ENCODE data around the gene CHP2. TPM values are rescaled to one million over a fixed set of nuclear protein-coding genes. Genes with fewer than 3 reads are reported as not detected.

CHP2 gene
- polyA plus RNA-seq: 0.07 to 0.22 TPM (median 0.20 TPM) in 3 replicates
- polyA plus RNA-seq (2011; ENCODE audit: low read depth): 1.3 TPM
- polyA plus RNA-seq (2011; cell fraction: cytosol; rRNA removed): 0.09 and 0.10 TPM in 2 replicates
- 0.14 and 0.16 TPM in 2 replicates for polyA plus RNA-seq (2011; cell fraction: nucleus; rRNA removed)
- polyA plus RNA-seq (2012; ENCODE audit: low replicate concordance): 0.08 and 1.3 TPM in 2 replicates
- polyA minus RNA-seq: 0.16 TPM in 1 of 3 replicates, not detected in the others
- polyA minus RNA-seq (2011; cell fraction: cytosol; rRNA and poly(A)+ RNA removed): not detected
- polyA minus RNA-seq (2011; cell fraction: nucleus; rRNA and poly(A)+ RNA removed): 0.21 TPM in 1 of 2 replicates, not detected in the other

- Histone ChIP-seq H3K79me2 (ENCODE audit: control insufficient read depth, insufficient read depth, low read length) (no peaks in the 10 kb centered on the region), H3K9me3 (ENCODE audit: control insufficient read depth, low read depth, low read length) (no peaks in the 10 kb centered on the region), H4K20me1 (ENCODE audit: control insufficient read depth, extremely low read depth, insufficient read depth, low read length) (no peaks in the 10 kb centered on the region), H3K9me1 (ENCODE audit: control insufficient read depth, extremely low read depth, insufficient read depth, low read length) (no peaks in the 10 kb centered on the region), H3K27ac (ENCODE audit: control insufficient read depth, insufficient read depth, low read length) (no peak within 1 kb of the TSS), H2AFZ (ENCODE audit: control insufficient read depth, low read length) (peak within 1 kb of the TSS; percentile 30), H3K36me3 (ENCODE audit: control insufficient read depth in 2 of 2, extremely low read depth in 1 of 2, insufficient read depth in 2 of 2, low read length in 2 of 2) (no peaks in the 10 kb centered on the region), H3K9ac (ENCODE audit: control insufficient read depth, extremely low read depth, insufficient read depth, low read length) (peak within 1 kb of the TSS; percentile 37), H3K4me1 (ENCODE audit: control insufficient read depth, extremely low read depth, insufficient read depth, low read length) (no peaks in the 10 kb centered on the region), H3K27me3 (ENCODE audit: control insufficient read depth, extremely low read depth, insufficient read depth, low read length) (peaks cover 28% of the 10 kb centered on the region), H3K4me3 (ENCODE audit: control insufficient read depth in 2 of 3, extremely low read depth in 1 of 3, insufficient read depth in 2 of 3, low read depth in 1 of 3, low read length in 3 of 3) (peak within 1 kb of the TSS; percentile 33 to 44 (median 38)), H3K4me2 (ENCODE audit: control insufficient read depth, extremely low read depth, insufficient read depth, low read depth, low read length) (peak within 1 kb of the TSS; percentile 79)
- no peak for TF ChIP-seq CTCF (optimal IDR thresholded peaks at IDR 0.05 in 1 of 3, IDR thresholded peaks at IDR 0.05 in 1 of 3, conservative IDR thresholded peaks at IDR 0.05 in 1 of 3; ENCODE audit: extremely low read depth in 1 of 3, insufficient read depth in 2 of 3, low read length in 3 of 3)
- TF ChIP-seq EZH2 (IDR thresholded peaks at IDR 0.05; ENCODE audit: low read length): peak; percentile 53
- FAIRE-seq: no peak
- DNase-seq (ENCODE audit: low read depth, low spot score): no peak
- dilution Hi-C loops (cut with MboI; ENCODE audit: extremely low pct_ligation_motif_present, low sequenced_read_pairs): no loop called here
Measured at GRCh38 chr16:23754594-23755483, at the start of gene CHP2. CHP2 (plus strand) TSS chr16:23755026; CDS start chr16:23755050, 24 bp downstream.

- H3K4me2 ChIP-seq (ENCODE audit: control insufficient read depth, extremely low read depth, insufficient read depth, low read depth, low read length): no peak overlapping the region
- peaks cover 4% of the 10 kb centered on the region for H3K27me3 ChIP-seq (ENCODE audit: control insufficient read depth, extremely low read depth, insufficient read depth, low read length)
- H2AFZ ChIP-seq (ENCODE audit: control insufficient read depth, low read length): no peak overlapping the region
- H3K27ac ChIP-seq (ENCODE audit: control insufficient read depth, insufficient read depth, low read length): no peak overlapping the region
- no peaks in the 10 kb centered on the region for H3K79me2 ChIP-seq (ENCODE audit: control insufficient read depth, insufficient read depth, low read length)
- H3K9ac ChIP-seq (ENCODE audit: control insufficient read depth, extremely low read depth, insufficient read depth, low read length): no peak overlapping the region
- TF ChIP-seq CTCF (optimal IDR thresholded peaks at IDR 0.05 in 1 of 3, IDR thresholded peaks at IDR 0.05 in 1 of 3, conservative IDR thresholded peaks at IDR 0.05 in 1 of 3; ENCODE audit: extremely low read depth in 1 of 3, insufficient read depth in 2 of 3, low read length in 3 of 3) (no peak), EZH2 (IDR thresholded peaks at IDR 0.05; ENCODE audit: low read length) (no peak)
- dilution Hi-C loops (cut with MboI; ENCODE audit: extremely low pct_ligation_motif_present, low sequenced_read_pairs): no loop called here
- H3K4me3 ChIP-seq (ENCODE audit: control insufficient read depth in 2 of 3, extremely low read depth in 1 of 3, insufficient read depth in 2 of 3, low read depth in 1 of 3, low read length in 3 of 3): no peak overlapping the region
- no peaks in the 10 kb centered on the region for H3K36me3 ChIP-seq (ENCODE audit: control insufficient read depth in 2 of 2, extremely low read depth in 1 of 2, insufficient read depth in 2 of 2, low read length in 2 of 2)
- H3K9me3 ChIP-seq (ENCODE audit: control insufficient read depth, low read depth, low read length): peaks cover 7% of the 10 kb centered on the region
- H3K9me1 ChIP-seq (ENCODE audit: control insufficient read depth, extremely low read depth, insufficient read depth, low read length): no peaks in the 10 kb centered on the region
- H3K4me1 ChIP-seq (ENCODE audit: control insufficient read depth, extremely low read depth, insufficient read depth, low read length): no peaks in the 10 kb centered on the region
- DNase-seq (ENCODE audit: low read depth, low spot score): no peak
- no peaks in the 10 kb centered on the region for H4K20me1 ChIP-seq (ENCODE audit: control insufficient read depth, extremely low read depth, insufficient read depth, low read length)
- FAIRE-seq: no peak
Measured at GRCh38 chr16:23705517-23705902, 49.3 kb upstream of the CHP2 start.
